B cell (primary cell): ENCODE measurements around the gene PDPN. TPM values are rescaled to one million over a fixed set of nuclear protein-coding genes. Genes with fewer than 3 reads are reported as not detected.

Source experiments
- ATAC-seq: fragments of 200-7000 bp; cut with Tn5 transposase; one replicate; pipeline ENCODE4 v1.10.0; 2021; ENCODE audit warnings: low read depth, mild to moderate bottlenecking, moderate number of reproducible peaks, moderate library complexity
- CTCF ChIA-PET: fragments of 350-600 bp; sonication (Branson Sonifier 250); formaldehyde crosslinking; loops from one replicate; lab custom pipeline; 2021; ENCODE audit warnings: antibody characterized with exemption, inconsistent platforms; lab: Charles Lee
- POLR2A ChIA-PET: fragments of 350-600 bp; sonication (Branson Sonifier 250); formaldehyde crosslinking; loops from one replicate; lab custom pipeline; 2021; ENCODE audit warnings: antibody characterized with exemption; lab: Charles Lee
- DNase-seq: peaks from one replicate; pipeline ENCODE4 v3.0.0; 2013
- H2AFZ ChIP-seq: 2 replicates; pipeline ENCODE4 v1.6.1; 2012; ENCODE audit warnings: mild to moderate bottlenecking, low read depth, low read length; ENCODE audit not compliant: insufficient read depth, poor library complexity, severe bottlenecking
- H3K27ac ChIP-seq, 2 donors: 1 replicate in 1 of 2; 2 replicates in 1 of 2; pipeline ENCODE4 v1.5.1; 2012 to 2013; ENCODE audit warnings: low read length in 2 of 2, mild to moderate bottlenecking in 2 of 2, moderate library complexity in 1 of 2
- H3K27me3 ChIP-seq, 4 experiments: fragments of 200-600 bp in 1 of 4; sonication (generic) in 1 of 4; replicated peaks in 1 of 4; 1 replicate in 2 of 4; 2 replicates in 2 of 4; pipeline versions ENCODE4 v1.6.1 to v1.7.0; 2013 to 2016; ENCODE audit warnings: low read length in 3 of 4, mild to moderate bottlenecking in 2 of 4, mixed read lengths in 1 of 4, moderate library complexity in 1 of 4; ENCODE audit not compliant: insufficient read depth in 4 of 4, control insufficient read depth in 3 of 4; ENCODE audit errors: control extremely low read depth in 1 of 4
- H3K36me3 ChIP-seq, 2 experiments: replicated peaks in 1 of 2; 1 replicate in 1 of 2; 2 replicates in 1 of 2; pipeline versions ENCODE4 v1.6.1 to v1.7.1; 2013; ENCODE audit warnings: low read length in 1 of 2; ENCODE audit not compliant: insufficient read depth in 2 of 2, control insufficient read depth in 1 of 2; ENCODE audit errors: control extremely low read depth in 1 of 2, extremely low read depth in 1 of 2
- H3K4me1 ChIP-seq, 2 donors: fragments of 200-600 bp in 1 of 2; sonication (generic) in 1 of 2; 1 replicate in 1 of 2; 2 replicates in 1 of 2; pipeline versions ENCODE4 v1.5.1 to v1.6.1; 2013 to 2017; ENCODE audit warnings: low read length in 2 of 2; ENCODE audit not compliant: control insufficient read depth in 2 of 2, insufficient read depth in 2 of 2
- H3K4me2 ChIP-seq: replicated peaks from 2 replicates; pipeline ENCODE3; 2012; ENCODE audit warnings: mild to moderate bottlenecking, low read depth, low read length; ENCODE audit not compliant: poor library complexity, severe bottlenecking
- H3K4me3 ChIP-seq, 5 experiments: fragments of 200-600 bp in 1 of 5; sonication (generic) in 1 of 5; 1 replicate in 3 of 5; 2 replicates in 2 of 5; pipeline versions ENCODE4 v1.5.1 to v1.7.0; 2011 to 2016; ENCODE audit warnings: low read length in 4 of 5, mild to moderate bottlenecking in 4 of 5, low read depth in 2 of 5, control low read depth in 1 of 5, moderate library complexity in 1 of 5; ENCODE audit not compliant: insufficient read depth in 1 of 5; ENCODE audit errors: control extremely low read depth in 1 of 5, extremely low read depth in 1 of 5
- H3K79me2 ChIP-seq: fragments of 200-600 bp; sonication (generic); one replicate; pipeline ENCODE4 v1.6.0; 2016; ENCODE audit warnings: low read length; ENCODE audit not compliant: control insufficient read depth, insufficient read depth
- H3K9ac ChIP-seq: fragments of 200-600 bp; sonication (generic); 2 replicates; pipeline ENCODE4 v1.6.1; 2017; ENCODE audit warnings: mild to moderate bottlenecking, low read length, moderate library complexity
- H3K9me3 ChIP-seq, 3 donors: one replicate each; pipeline versions ENCODE4 v1.6.1 to v1.7.1; 2013; ENCODE audit warnings: low read length in 2 of 3; ENCODE audit not compliant: control insufficient read depth in 2 of 3, insufficient read depth in 1 of 3; ENCODE audit errors: control extremely low read depth in 1 of 3
- H4K20me1 ChIP-seq: 2 replicates; pipeline ENCODE4 v1.6.0; 2012; ENCODE audit warnings: mild to moderate bottlenecking, low read length; ENCODE audit not compliant: insufficient read depth, control insufficient read depth, poor library complexity, severe bottlenecking
- H3K27ac Mint-ChIP-seq: one replicate; pipeline ENCODE4 v1.8.0; 2021; ENCODE audit warnings: mixed read lengths
- H3K27me3 Mint-ChIP-seq: one replicate; pipeline ENCODE4 v1.8.0; 2021; ENCODE audit warnings: mixed read lengths
- H3K4me1 Mint-ChIP-seq: one replicate; pipeline ENCODE4 v1.8.0; 2021; ENCODE audit warnings: mixed read lengths
- H3K4me3 Mint-ChIP-seq: one replicate; pipeline ENCODE4 v1.8.0; 2021; ENCODE audit warnings: mixed read lengths
- H3K9me3 Mint-ChIP-seq: one replicate; pipeline ENCODE4 v1.8.0; 2022; ENCODE audit warnings: mixed read lengths; ENCODE audit not compliant: insufficient read depth
- EZH2 ChIP-seq: IDR thresholded peaks from 2 replicates; pipeline ENCODE4 v1.6.1; 2012; ENCODE audit warnings: borderline replicate concordance, low read depth, mild to moderate bottlenecking, moderate library complexity, low read length; ENCODE audit not compliant: insufficient read depth, poor library complexity, severe bottlenecking
- WGBS: methylation state at CpG from one replicate; pipeline ENCODE4 v1.1.5; 2013; ENCODE audit warnings: missing lambda C conversion rate; ENCODE audit not compliant: insufficient coverage; 5-methylcytosine and 5-hydroxymethylcytosine counted together
- intact Hi-C: fragments of 100-400 bp; cut with micrococcal nuclease; formaldehyde crosslinking; loops from one replicate; pipeline ENCODE4 v1.10.0; 2022
- polyA plus RNA-seq: library from polyadenylated mRNA; depleted of rRNA; stranded (reverse); fragments of >200 nt; gene quantifications from 2 replicates; pipeline ENCODE4 v1.2.3, GENCODE V29; 2012
- total RNA-seq, 2 donors: library from RNA; stranded (reverse); fragments of 120-200 nt in 1 of 2; gene quantifications; 1 replicate in 1 of 2; 2 replicates in 1 of 2; pipeline versions ENCODE4 v1.2.3 to v1.2.4, GENCODE V29; 2013 to 2022
- TF ChIP-seq, protein P1 (sequence below): fragments of 200-600 bp; IDR thresholded peaks from one replicate; pipeline ENCODE4 v1.8.0; 2022; ENCODE audit warnings: antibody characterized with exemption, mild to moderate bottlenecking

Gene PDPN
- total and polyA plus RNA-seq, 2 donors (not counting 1 experiment from before 2014, with no cell fraction given), result not detected

DNA sequence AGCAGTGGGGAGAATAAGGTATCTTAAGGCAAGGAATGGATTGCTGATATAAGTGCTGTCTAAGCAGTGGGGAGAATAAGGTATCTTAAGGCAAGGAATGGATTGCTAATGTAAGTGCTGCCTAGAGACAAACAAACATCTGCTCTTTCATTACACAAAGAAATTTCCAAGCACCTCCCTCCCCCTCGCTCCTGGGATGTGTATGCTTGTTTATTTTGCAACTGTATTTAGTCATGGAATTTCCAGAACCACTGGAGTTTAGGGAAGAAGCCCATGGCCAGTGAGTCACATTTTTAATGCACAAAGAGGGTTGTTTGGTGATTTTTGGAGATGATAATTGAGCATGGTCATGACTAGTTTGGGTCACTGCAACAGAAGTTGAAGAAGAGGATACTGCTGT lies 21.5 kb downstream of the PDPN start:
- ChIA-PET CTCF (no interaction called here), POLR2A (no interaction called here)
- Mint-ChIP-seq H3K27me3 (peaks cover 17% of the 10 kb centered on the region), H3K27ac (no peak overlapping the region), H3K4me3 (no peak overlapping the region), H3K9me3 (peaks cover 2% of the 10 kb centered on the region), H3K4me1 (no peaks in the 10 kb centered on the region)
- ATAC-seq (no peak), DNase-seq (no peak)
- H2AFZ ChIP-seq, result no peak overlapping the region
- no peaks in the 10 kb centered on the region for H3K4me1 ChIP-seq
- no peaks in the 10 kb centered on the region for H3K36me3 ChIP-seq
- TF ChIP-seq, protein P1, sequence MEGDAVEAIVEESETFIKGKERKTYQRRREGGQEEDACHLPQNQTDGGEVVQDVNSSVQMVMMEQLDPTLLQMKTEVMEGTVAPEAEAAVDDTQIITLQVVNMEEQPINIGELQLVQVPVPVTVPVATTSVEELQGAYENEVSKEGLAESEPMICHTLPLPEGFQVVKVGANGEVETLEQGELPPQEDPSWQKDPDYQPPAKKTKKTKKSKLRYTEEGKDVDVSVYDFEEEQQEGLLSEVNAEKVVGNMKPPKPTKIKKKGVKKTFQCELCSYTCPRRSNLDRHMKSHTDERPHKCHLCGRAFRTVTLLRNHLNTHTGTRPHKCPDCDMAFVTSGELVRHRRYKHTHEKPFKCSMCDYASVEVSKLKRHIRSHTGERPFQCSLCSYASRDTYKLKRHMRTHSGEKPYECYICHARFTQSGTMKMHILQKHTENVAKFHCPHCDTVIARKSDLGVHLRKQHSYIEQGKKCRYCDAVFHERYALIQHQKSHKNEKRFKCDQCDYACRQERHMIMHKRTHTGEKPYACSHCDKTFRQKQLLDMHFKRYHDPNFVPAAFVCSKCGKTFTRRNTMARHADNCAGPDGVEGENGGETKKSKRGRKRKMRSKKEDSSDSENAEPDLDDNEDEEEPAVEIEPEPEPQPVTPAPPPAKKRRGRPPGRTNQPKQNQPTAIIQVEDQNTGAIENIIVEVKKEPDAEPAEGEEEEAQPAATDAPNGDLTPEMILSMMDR, result no peak
- no peak for TF ChIP-seq EZH2
- no peaks in the 10 kb centered on the region for H3K9me3 ChIP-seq
- H3K27me3 ChIP-seq, result peaks cover 0 to 3% (median 0%) of the 10 kb centered on the region in 4 experiments
- no peaks in the 10 kb centered on the region for H3K79me2 ChIP-seq
- WGBS, result no CpG with 5 or more reads among the region's 1 CpG
- H4K20me1 ChIP-seq, result no peaks in the 10 kb centered on the region
- no peak overlapping the region for H3K4me2 ChIP-seq
- intact Hi-C loops, result no loop called here
- no peak overlapping the region for H3K27ac ChIP-seq
- no peak overlapping the region for H3K9ac ChIP-seq
- no peak overlapping the region for H3K4me3 ChIP-seq

DNA sequence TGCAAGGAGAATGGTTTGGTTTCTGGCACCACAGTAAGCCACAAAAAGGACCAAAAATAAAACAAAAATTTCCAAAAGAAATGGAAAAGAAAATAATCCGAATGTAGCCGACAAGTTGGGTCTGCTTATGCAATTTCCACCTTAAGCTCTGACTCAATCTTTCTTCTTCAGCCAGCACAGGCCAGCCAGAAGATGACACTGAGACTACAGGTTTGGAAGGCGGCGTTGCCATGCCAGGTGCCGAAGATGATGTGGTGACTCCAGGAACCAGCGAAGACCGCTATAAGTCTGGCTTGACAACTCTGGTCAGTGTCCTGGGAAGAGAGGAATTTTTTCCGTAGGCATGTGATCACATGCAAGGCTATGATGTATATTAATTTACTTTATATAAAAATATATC lies 23.4 kb downstream of the PDPN start:
- POLR2A ChIA-PET, result no interaction called here
- intact Hi-C loops, result no loop called here
- Histone ChIP-seq H3K4me3 (no peak overlapping the region), H3K9ac (no peak overlapping the region), H3K36me3 (no peaks in the 10 kb centered on the region), H3K9me3 (no peaks in the 10 kb centered on the region), H4K20me1 (no peaks in the 10 kb centered on the region), H3K4me1 (no peaks in the 10 kb centered on the region), H3K4me2 (no peak overlapping the region), H3K27me3 (no peaks in the 10 kb centered on the region), H3K79me2 (no peaks in the 10 kb centered on the region), H3K27ac (no peak overlapping the region), H2AFZ (no peak overlapping the region)
- CTCF ChIA-PET, result no interaction called here
- Mint-ChIP-seq H3K4me1 (no peaks in the 10 kb centered on the region), H3K27me3 (peaks cover 23% of the 10 kb centered on the region), H3K9me3 (peaks cover 2% of the 10 kb centered on the region), H3K4me3 (no peak overlapping the region), H3K27ac (no peak overlapping the region)
- DNase-seq, result no peak
- no peak for TF ChIP-seq EZH2
- TF ChIP-seq, protein P1, result no peak
- no peak for ATAC-seq
- 98% methylated on average over 6 of the region's 8 CpGs for WGBS
